ENCODE results near the gene NONO. TPM values are rescaled to one million over a fixed set of nuclear protein-coding genes. Genes with fewer than 3 reads are reported as not detected.
"Not testable (repeated sequence)": the region's sequence is repeated elsewhere in the genome, so short reads cannot be mapped to it uniquely, and the experiment has no call there.

NONO gene
- total RNA-seq, 1 donor from 2014 or later = 233 TPM

DNA sequence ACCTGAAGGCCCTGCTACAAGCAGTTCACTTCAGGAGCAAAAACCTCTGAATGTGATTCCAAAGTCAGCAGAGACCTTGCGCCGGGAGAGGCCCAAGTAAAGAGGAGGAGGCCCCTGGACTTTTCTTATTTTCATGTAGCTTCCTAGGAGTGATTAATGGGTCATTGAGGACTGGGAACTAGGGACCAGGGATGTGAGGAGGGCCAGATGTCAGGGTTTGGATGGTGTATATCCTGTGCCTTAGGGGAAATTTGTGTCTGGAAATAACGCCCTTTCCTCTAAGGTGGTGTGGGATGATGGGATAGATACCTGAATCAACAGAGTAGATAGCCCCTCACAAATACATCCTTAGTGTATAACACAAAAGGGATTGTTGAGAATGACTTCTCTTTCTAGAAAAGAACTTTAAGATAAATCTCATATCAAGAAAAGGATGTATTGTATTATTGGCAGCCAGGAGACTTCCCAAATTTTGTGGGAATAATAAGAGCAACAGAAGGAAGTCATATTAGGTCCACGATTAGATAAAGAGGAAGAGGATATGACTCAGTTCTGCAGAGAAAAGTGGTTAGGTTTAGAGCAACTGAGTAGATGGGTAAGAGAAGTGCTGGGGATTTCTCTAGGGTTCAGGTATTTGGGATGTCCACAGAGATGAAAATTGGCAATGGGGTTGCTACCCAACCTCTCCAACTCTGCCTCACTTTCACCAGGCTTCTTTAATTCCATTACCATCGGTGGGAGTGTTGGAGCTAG lies 19.2 kb downstream of the NONO start:
- no peak for ATAC-seq
- TF ChIP-seq, protein P1, sequence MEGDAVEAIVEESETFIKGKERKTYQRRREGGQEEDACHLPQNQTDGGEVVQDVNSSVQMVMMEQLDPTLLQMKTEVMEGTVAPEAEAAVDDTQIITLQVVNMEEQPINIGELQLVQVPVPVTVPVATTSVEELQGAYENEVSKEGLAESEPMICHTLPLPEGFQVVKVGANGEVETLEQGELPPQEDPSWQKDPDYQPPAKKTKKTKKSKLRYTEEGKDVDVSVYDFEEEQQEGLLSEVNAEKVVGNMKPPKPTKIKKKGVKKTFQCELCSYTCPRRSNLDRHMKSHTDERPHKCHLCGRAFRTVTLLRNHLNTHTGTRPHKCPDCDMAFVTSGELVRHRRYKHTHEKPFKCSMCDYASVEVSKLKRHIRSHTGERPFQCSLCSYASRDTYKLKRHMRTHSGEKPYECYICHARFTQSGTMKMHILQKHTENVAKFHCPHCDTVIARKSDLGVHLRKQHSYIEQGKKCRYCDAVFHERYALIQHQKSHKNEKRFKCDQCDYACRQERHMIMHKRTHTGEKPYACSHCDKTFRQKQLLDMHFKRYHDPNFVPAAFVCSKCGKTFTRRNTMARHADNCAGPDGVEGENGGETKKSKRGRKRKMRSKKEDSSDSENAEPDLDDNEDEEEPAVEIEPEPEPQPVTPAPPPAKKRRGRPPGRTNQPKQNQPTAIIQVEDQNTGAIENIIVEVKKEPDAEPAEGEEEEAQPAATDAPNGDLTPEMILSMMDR (IDR thresholded peaks at IDR 0.05) = no peak
- intact Hi-C loops (cut with DNase I) = no loop called here
- DNase-seq = no peak
- Histone ChIP-seq H3K27ac (no peak overlapping the region), H3K27me3 (ENCODE audit: low read depth) (no peaks in the 10 kb centered on the region), H3K36me3 (peaks cover 32% of the 10 kb centered on the region), H3K9me3 (no peaks in the 10 kb centered on the region), H3K4me3 (no peak overlapping the region), H3K4me1 (no peaks in the 10 kb centered on the region)

DNA sequence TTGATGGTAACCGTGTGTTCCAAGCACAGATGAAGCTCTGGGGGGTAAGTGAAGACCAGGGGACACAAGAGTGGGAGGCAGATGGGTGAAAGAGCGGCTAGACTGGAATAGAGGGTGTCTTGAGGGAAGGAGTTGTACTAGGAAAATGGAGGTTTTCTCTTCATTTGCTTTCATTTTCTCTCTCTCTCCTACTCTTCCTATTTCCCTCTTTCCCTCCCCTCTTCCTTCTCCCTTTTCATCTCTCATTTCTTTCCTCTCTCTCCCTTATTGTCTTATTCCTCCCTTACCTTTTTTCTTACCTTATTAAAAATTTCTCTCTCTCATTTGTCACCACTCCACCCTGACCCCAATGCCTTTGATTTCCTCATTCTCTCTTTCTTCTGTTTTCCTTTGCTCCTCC lies 21.1 kb downstream of the NONO start:
- Histone ChIP-seq H3K27me3 (ENCODE audit: low read depth) (no peaks in the 10 kb centered on the region), H3K27ac (no peak overlapping the region), H3K4me1 (no peaks in the 10 kb centered on the region), H3K4me3 (no peak overlapping the region), H3K36me3 (peaks cover 13% of the 10 kb centered on the region), H3K9me3 (no peaks in the 10 kb centered on the region)
- DNase-seq (no peak), ATAC-seq (no peak)
- TF ChIP-seq, protein P1 (IDR thresholded peaks at IDR 0.05) = no peak
- intact Hi-C loops (cut with DNase I) = no loop called here

DNA sequence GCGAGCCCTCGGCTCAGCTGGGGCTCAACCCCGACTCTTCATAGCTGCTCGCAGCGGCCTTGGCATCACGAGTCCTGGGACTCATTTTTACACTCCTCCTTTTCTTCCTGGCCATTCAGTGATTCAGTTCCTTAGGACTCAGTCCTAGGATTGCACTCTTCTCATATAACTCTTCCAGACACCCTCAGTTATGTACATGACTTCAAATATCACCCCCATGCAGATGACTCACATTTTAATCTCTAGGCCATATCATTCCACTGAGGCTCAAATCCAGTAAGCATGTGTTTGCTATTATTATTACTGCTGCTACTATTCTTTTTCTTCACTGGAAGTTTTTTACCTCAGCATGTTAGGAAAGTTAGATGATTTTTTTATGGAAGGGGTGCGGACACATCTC lies 32.5 kb downstream of the NONO start:
- no peak overlapping the region for H3K27ac ChIP-seq

DNA sequence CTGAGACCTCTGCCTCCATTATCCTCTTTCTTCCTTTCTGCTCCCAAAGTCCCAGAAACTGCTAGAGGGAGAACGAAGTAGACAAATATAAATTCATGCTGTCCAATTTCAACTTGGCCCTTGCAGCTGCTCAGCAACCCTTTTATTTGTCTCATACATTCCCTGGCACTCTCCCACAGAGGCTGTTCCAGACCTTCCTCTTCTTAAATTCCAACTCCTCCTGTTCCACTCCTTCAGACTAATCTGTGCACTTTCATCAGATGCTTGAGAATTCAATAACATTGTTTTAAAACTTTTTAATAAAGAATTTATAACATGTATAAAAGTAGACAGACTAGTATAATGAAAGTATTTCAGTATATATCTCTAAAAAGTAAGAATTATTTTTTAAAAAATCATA lies 33.5 kb downstream of the NONO start:
- not testable (repeated sequence) for ATAC-seq, H3K4me1 ChIP-seq

More for the DNA sequence above, 32.5 kb downstream of the NONO start:
- Histone ChIP-seq H3K4me1 (no peaks in the 10 kb centered on the region), H3K9me3 (no peaks in the 10 kb centered on the region), H3K27me3 (ENCODE audit: low read depth) (no peaks in the 10 kb centered on the region), H3K36me3 (no peaks in the 10 kb centered on the region), H3K4me3 (no peak overlapping the region)
- intact Hi-C loops (cut with DNase I) = no loop called here
- TF ChIP-seq, protein P1 (IDR thresholded peaks at IDR 0.05) = no peak
- no peak for DNase-seq
- no peak for ATAC-seq

DNA sequence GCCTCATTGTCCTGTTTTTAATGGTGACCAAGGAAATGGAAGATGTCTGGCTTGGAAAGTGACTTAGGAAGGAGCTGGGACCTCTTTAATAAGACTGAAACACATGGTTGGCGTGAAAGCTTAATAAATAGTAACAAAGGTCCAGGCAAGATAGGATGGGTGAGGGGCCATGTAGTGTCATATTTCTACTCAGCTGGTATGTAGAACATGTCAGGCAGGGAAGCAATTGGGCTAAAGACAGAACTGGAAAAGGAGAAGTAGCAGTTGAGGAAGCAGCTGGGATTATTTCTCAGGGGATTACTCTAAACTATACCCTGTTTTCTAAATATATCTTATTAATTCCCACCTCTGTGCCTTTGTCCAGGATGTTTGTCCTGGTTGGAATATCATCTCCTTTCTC lies 36.7 kb downstream of the NONO start:
- no peak for ATAC-seq
- Histone ChIP-seq H3K9me3 (no peaks in the 10 kb centered on the region), H3K27ac (no peak overlapping the region), H3K27me3 (ENCODE audit: low read depth) (no peaks in the 10 kb centered on the region), H3K4me3 (no peak overlapping the region), H3K36me3 (no peaks in the 10 kb centered on the region), H3K4me1 (no peaks in the 10 kb centered on the region)
- no peak for DNase-seq
- intact Hi-C loops (cut with DNase I) = no loop called here
- TF ChIP-seq, protein P1 (IDR thresholded peaks at IDR 0.05) = no peak

More for the DNA sequence above, 33.5 kb downstream of the NONO start:
- intact Hi-C loops (cut with DNase I); H3K4me3 ChIP-seq; DNase-seq; H3K36me3 ChIP-seq; H3K27me3 ChIP-seq (ENCODE audit: low read depth); H3K27ac ChIP-seq; H3K9me3 ChIP-seq: not testable (repeated sequence)

DNA sequence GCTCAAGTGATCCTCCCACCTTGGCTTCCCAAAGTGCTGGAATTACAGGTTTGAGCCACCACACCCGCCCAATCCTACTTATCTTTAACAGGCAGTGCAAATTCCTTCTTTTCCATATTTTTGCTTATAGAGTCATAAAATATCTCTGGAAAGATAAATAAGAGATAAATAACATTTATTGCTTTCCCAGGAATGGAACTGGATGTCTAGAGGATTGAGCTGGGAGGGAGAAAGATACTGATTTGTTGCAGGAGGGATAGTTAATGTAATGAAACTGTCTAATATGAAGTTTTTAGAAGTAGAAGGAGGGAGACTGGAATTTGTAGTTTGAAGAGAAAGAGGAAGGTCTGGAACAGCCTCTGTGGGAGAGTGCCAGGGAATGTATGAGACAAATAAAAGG lies 38.3 kb downstream of the NONO start:
- ATAC-seq (no peak), DNase-seq (no peak)
- no peaks in the 10 kb centered on the region for H3K36me3 ChIP-seq
- H3K27ac ChIP-seq = no peak overlapping the region
- intact Hi-C loops (cut with DNase I) = no loop called here
- no peak overlapping the region for H3K4me3 ChIP-seq
- TF ChIP-seq, protein P1 (IDR thresholded peaks at IDR 0.05) = no peak
- H3K27me3 ChIP-seq (ENCODE audit: low read depth) = no peaks in the 10 kb centered on the region
- H3K9me3 ChIP-seq = no peaks in the 10 kb centered on the region
- H3K4me1 ChIP-seq = no peaks in the 10 kb centered on the region

DNA sequence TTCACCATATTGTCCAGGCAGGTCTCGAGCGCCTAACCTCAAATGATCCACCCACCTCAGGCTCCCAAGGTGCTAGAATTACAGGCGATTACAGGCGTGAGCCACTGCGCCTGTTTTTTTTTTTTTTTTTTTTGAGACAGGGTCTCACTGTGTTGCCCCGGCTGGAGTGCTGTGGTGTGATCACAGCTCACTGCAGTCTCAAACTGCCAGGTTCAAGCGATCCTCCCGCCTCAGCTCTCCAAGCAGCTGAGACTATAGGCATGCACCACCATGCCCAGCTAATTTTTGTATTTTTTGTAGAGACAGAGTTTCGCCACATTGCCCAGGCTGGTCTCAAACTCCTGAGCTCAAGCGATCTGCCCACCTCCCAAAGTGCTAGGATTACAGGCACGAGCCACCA lies 41.0 kb downstream of the NONO start:
- H3K27ac ChIP-seq; DNase-seq; H3K4me1 ChIP-seq; H3K36me3 ChIP-seq; H3K9me3 ChIP-seq; intact Hi-C loops (cut with DNase I); H3K27me3 ChIP-seq (ENCODE audit: low read depth); ATAC-seq; H3K4me3 ChIP-seq: not testable (repeated sequence)
